Astrocyte of the spinal cord (primary cell): ENCODE measurements around the gene DHRS7B.

ENCODE experiments used
- DNase-seq: peaks from one replicate; pipeline ENCODE4 v3.0.0; 2011; ENCODE audit warnings: low read depth, low spot score
- H3K4me3 ChIP-seq: 2 replicates; pipeline ENCODE4 v1.5.1; 2011; ENCODE audit warnings: low read depth, mild to moderate bottlenecking, low read length, moderate library complexity
- in situ Hi-C: cut with HindIII; loops from 2 replicates; pipeline ENCODE4 v1.10.0; 2017; ENCODE audit warnings: low sequenced_read_pairs
- TF ChIP-seq, protein P1 (sequence below): IDR thresholded peaks from 2 replicates; pipeline ENCODE4 v1.5.1; 2012; ENCODE audit warnings: low read depth, mild to moderate bottlenecking, low read length, inconsistent platforms

DHRS7B gene

GRCh38 chr17:21170809-21171208 lies 44.0 kb downstream of the DHRS7B start:
- no peak overlapping the region for H3K4me3 ChIP-seq
- in situ Hi-C loops, result no loop called here
- TF ChIP-seq, protein P1, sequence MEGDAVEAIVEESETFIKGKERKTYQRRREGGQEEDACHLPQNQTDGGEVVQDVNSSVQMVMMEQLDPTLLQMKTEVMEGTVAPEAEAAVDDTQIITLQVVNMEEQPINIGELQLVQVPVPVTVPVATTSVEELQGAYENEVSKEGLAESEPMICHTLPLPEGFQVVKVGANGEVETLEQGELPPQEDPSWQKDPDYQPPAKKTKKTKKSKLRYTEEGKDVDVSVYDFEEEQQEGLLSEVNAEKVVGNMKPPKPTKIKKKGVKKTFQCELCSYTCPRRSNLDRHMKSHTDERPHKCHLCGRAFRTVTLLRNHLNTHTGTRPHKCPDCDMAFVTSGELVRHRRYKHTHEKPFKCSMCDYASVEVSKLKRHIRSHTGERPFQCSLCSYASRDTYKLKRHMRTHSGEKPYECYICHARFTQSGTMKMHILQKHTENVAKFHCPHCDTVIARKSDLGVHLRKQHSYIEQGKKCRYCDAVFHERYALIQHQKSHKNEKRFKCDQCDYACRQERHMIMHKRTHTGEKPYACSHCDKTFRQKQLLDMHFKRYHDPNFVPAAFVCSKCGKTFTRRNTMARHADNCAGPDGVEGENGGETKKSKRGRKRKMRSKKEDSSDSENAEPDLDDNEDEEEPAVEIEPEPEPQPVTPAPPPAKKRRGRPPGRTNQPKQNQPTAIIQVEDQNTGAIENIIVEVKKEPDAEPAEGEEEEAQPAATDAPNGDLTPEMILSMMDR, result no peak
- no peak for DNase-seq

- TF ChIP-seq, protein P1, result no peak
- no peak overlapping the region for H3K4me3 ChIP-seq
- in situ Hi-C loops, result no loop called here
- DNase-seq, result no peak
Measured at GRCh38 chr17:21171309-21171922, 44.7 kb downstream of the DHRS7B start.

- TF ChIP-seq, protein P1, result no peak
- in situ Hi-C loops, result no loop called here
- no peak overlapping the region for H3K4me3 ChIP-seq
- DNase-seq, result no peak
Measured at GRCh38 chr17:21171970-21172510, 45.3 kb downstream of the DHRS7B start.

- no peak for DNase-seq
- TF ChIP-seq, protein P1, result no peak
- H3K4me3 ChIP-seq, result no peak overlapping the region
- in situ Hi-C loops, result no loop called here
Measured at GRCh38 chr17:21172846-21173245, 46.1 kb downstream of the DHRS7B start.

GRCh38 chr17:21173543-21173942 lies 46.8 kb downstream of the DHRS7B start:
- H3K4me3 ChIP-seq, result no peak overlapping the region
- DNase-seq, result no peak
- TF ChIP-seq, protein P1, result no peak
- in situ Hi-C loops, result no loop called here

DNA sequence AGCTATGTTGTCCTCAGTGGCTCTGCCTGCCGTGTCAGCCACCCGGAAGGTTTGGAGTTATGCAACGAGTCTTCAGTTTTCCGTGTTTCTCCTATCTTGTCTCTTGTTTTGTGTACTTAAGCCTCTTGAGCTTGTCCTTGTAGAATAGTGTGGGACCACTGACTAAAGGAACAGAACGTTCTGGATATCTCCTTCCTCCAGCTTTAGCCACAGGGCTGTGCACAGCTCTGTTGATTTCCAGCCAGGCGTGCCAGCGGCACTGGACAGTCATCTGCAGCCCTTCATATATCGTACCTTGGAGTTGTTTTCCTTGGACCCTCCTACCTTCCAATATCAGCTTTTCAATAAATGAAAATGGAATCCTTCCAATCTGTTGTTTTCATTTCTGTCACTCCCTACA lies 47.4 kb downstream of the DHRS7B start:
- in situ Hi-C loops, result no loop called here
- no peak overlapping the region for H3K4me3 ChIP-seq
- TF ChIP-seq, protein P1, result no peak
- DNase-seq, result no peak
